ENCODE results near the gene GMPPA.

- TF ChIP-seq CTCF (IDR thresholded peaks at IDR 0.05) (no peak), POLR2A (IDR thresholded peaks at IDR 0.05) (no peak)
Observed at GRCh38 chr2:219554350-219554749, 55.7 kb downstream of the GMPPA start.
